Activated CD4-positive, alpha-beta T cell treated with anti-CD3 and anti-CD28 coated beads, Interleukin-2, amount 50 U/mL, for 16 hours (primary cell): ENCODE measurements around the gene FKBP4.
"Not testable (repeated sequence)": the region's sequence is repeated elsewhere in the genome, so short reads cannot be mapped to it uniquely, and the experiment has no call there.

Source experiments
- DNase-seq: peaks from one replicate; pipeline ENCODE4 v3.0.0-alpha.2; 2020

FKBP4 gene

GRCh38 chr12:2794736-2795289 lies at the start of gene FKBP4:
FKBP4 (plus strand) TSS chr12:2794970; CDS start chr12:2795140, 170 bp downstream.
- peak; percentile 91 for DNase-seq

- DNase-seq: no peak
Measured at GRCh38 chr12:2745655-2746054, 49.1 kb upstream of the FKBP4 start.

- no peak for DNase-seq
Measured at GRCh38 chr12:2749580-2749979, 45.2 kb upstream of the FKBP4 start.

- DNase-seq: no peak
Measured at GRCh38 chr12:2750185-2750584, 44.6 kb upstream of the FKBP4 start.

GRCh38 chr12:2751230-2751629 lies 43.5 kb upstream of the FKBP4 start:
- no peak for DNase-seq

GRCh38 chr12:2751686-2752085 lies 43.1 kb upstream of the FKBP4 start:
- DNase-seq: no peak

GRCh38 chr12:2752676-2753371 lies 41.9 kb upstream of the FKBP4 start:
- DNase-seq: peak; percentile 58

GRCh38 chr12:2753536-2753935 lies 41.2 kb upstream of the FKBP4 start:
- no peak for DNase-seq

GRCh38 chr12:2754208-2754607 lies 40.6 kb upstream of the FKBP4 start:
- no peak for DNase-seq

GRCh38 chr12:2756756-2757155 lies 38.0 kb upstream of the FKBP4 start:
- no peak for DNase-seq

GRCh38 chr12:2759733-2760132 lies 35.0 kb upstream of the FKBP4 start:
- no peak for DNase-seq

GRCh38 chr12:2764398-2764797 lies 30.4 kb upstream of the FKBP4 start:
- DNase-seq: no peak

GRCh38 chr12:2765052-2765451 lies 29.7 kb upstream of the FKBP4 start:
- DNase-seq: no peak

GRCh38 chr12:2765608-2766007 lies 29.2 kb upstream of the FKBP4 start:
- DNase-seq: no peak

GRCh38 chr12:2768224-2768961 lies 26.4 kb upstream of the FKBP4 start:
- no peak for DNase-seq

- no peak for DNase-seq
Measured at GRCh38 chr12:2769866-2770533, 24.8 kb upstream of the FKBP4 start.

- DNase-seq: not testable (repeated sequence)
Measured at GRCh38 chr12:2770544-2770943, 24.2 kb upstream of the FKBP4 start.

- no peak for DNase-seq
Measured at GRCh38 chr12:2772370-2772769, 22.4 kb upstream of the FKBP4 start.

- no peak for DNase-seq
Measured at GRCh38 chr12:2773199-2773875, 21.4 kb upstream of the FKBP4 start.

GRCh38 chr12:2775431-2775830 lies 19.3 kb upstream of the FKBP4 start:
- no peak for DNase-seq

- DNase-seq: no peak
Measured at GRCh38 chr12:2776129-2776806, 18.5 kb upstream of the FKBP4 start.

- no peak for DNase-seq
Measured at GRCh38 chr12:2779281-2779680, 15.5 kb upstream of the FKBP4 start.
